ENCODE results near the gene RSRC2. TPM values are rescaled to one million over a fixed set of nuclear protein-coding genes. Genes with fewer than 3 reads are reported as not detected.

RSRC2 gene
- total and polyA plus RNA-seq, 10 of the 15 experiments (the other 5 are each of a cell fraction or from before 2014, with no cell fraction given), result 49.8 to 112 (median 60.6) TPM

GRCh38 chr12:122457627-122458026 lies 69.1 kb downstream of the RSRC2 start:
- 50% methylated on average over 2 of the region's 2 CpGs for WGBS (ENCODE audit: insufficient coverage, insufficient replicate concordance, low lambda C conversion rate, missing lambda C conversion rate)
- H3K27me3 ChIP-seq (replicated peaks in 1 of 2; ENCODE audit: control insufficient read depth in 2 of 2, insufficient read depth in 2 of 2, low read length in 1 of 2), result no peaks in the 10 kb centered on the region
- H3K4me2 ChIP-seq (ENCODE audit: control insufficient read depth, insufficient read depth), result peak overlapping the region; percentile 44
- TF ChIP-seq CHD4 (IDR thresholded peaks at IDR 0.05), result no peak
- TF ChIP-seq, protein P1, sequence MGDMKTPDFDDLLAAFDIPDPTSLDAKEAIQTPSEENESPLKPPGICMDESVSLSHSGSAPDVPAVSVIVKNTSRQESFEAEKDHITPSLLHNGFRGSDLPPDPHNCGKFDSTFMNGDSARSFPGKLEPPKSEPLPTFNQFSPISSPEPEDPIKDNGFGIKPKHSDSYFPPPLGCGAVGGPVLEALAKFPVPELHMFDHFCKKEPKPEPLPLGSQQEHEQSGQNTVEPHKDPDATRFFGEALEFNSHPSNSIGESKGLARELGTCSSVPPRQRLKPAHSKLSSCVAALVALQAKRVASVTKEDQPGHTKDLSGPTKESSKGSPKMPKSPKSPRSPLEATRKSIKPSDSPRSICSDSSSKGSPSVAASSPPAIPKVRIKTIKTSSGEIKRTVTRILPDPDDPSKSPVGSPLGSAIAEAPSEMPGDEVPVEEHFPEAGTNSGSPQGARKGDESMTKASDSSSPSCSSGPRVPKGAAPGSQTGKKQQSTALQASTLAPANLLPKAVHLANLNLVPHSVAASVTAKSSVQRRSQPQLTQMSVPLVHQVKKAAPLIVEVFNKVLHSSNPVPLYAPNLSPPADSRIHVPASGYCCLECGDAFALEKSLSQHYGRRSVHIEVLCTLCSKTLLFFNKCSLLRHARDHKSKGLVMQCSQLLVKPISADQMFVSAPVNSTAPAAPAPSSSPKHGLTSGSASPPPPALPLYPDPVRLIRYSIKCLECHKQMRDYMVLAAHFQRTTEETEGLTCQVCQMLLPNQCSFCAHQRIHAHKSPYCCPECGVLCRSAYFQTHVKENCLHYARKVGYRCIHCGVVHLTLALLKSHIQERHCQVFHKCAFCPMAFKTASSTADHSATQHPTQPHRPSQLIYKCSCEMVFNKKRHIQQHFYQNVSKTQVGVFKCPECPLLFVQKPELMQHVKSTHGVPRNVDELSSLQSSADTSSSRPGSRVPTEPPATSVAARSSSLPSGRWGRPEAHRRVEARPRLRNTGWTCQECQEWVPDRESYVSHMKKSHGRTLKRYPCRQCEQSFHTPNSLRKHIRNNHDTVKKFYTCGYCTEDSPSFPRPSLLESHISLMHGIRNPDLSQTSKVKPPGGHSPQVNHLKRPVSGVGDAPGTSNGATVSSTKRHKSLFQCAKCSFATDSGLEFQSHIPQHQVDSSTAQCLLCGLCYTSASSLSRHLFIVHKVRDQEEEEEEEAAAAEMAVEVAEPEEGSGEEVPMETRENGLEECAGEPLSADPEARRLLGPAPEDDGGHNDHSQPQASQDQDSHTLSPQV (IDR thresholded peaks at IDR 0.05), result no peak
- no peak for TF ChIP-seq BACH1 (IDR thresholded peaks at IDR 0.05; ENCODE audit: borderline replicate concordance)
- no peak for TF ChIP-seq NBN (IDR thresholded peaks at IDR 0.05)
- TF ChIP-seq CEBPZ (IDR thresholded peaks at IDR 0.05; ENCODE audit: low read depth, low read length), result no peak
- TF ChIP-seq MTA2 (IDR thresholded peaks at IDR 0.05; ENCODE audit: low read depth), result no peak
- TF ChIP-seq, protein P2, sequence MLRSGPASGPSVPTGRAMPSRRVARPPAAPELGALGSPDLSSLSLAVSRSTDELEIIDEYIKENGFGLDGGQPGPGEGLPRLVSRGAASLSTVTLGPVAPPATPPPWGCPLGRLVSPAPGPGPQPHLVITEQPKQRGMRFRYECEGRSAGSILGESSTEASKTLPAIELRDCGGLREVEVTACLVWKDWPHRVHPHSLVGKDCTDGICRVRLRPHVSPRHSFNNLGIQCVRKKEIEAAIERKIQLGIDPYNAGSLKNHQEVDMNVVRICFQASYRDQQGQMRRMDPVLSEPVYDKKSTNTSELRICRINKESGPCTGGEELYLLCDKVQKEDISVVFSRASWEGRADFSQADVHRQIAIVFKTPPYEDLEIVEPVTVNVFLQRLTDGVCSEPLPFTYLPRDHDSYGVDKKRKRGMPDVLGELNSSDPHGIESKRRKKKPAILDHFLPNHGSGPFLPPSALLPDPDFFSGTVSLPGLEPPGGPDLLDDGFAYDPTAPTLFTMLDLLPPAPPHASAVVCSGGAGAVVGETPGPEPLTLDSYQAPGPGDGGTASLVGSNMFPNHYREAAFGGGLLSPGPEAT (IDR thresholded peaks at IDR 0.05; ENCODE audit: low read depth), result no peak
- no peak for TF ChIP-seq FOXK2 (IDR thresholded peaks at IDR 0.05)
- no peak for TF ChIP-seq CUX1 (IDR thresholded peaks at IDR 0.05; ENCODE audit: insufficient replicate concordance, low read depth, low read length)
- TF ChIP-seq BHLHE40 (IDR thresholded peaks at IDR 0.05; ENCODE audit: borderline replicate concordance in 1 of 2, low read depth in 2 of 2, low read length in 1 of 2), result no peak
- ChIA-PET SMC1A (ENCODE audit: uncharacterized antibody, unreplicated experiment) (no interaction called here), RAD21 (ENCODE audit: unreplicated experiment) (no interaction called here), CTCF (interaction anchor here (5.7 kb wide), 1 partner anchor 14 kb away, joined by 25 read pairs; no protein-coding TSS in a partner anchor), POLR2A (no interaction called here)
- H3K4me3 ChIP-seq, result no peak overlapping the region
- H3K9me3 ChIP-seq (replicated peaks; ENCODE audit: control insufficient read depth, insufficient read depth, low read length), result no peaks in the 10 kb centered on the region
- peak overlapping the region; percentile 76 for H2AFZ ChIP-seq (ENCODE audit: control insufficient read depth, low read depth, low read length)
- H3K36me3 ChIP-seq (ENCODE audit: control insufficient read depth in 2 of 2, insufficient read depth in 2 of 2, low read length in 1 of 2), result no peaks in the 10 kb centered on the region
- H3K4me1 ChIP-seq (ENCODE audit: control insufficient read depth, insufficient read depth, low read length), result peaks cover 19% of the 10 kb centered on the region
- FAIRE-seq (no peak), ATAC-seq (peak; percentile 11; the same call in 2 of the 3 replicates), DNase-seq (ENCODE audit: low read depth, low spot score) (no peak)
- BruUV-seq (replicated peaks), result no TSS peak
- H3K79me2 ChIP-seq (ENCODE audit: control insufficient read depth, insufficient read depth, low read length), result no peaks in the 10 kb centered on the region
- no peaks in the 10 kb centered on the region for H4K20me1 ChIP-seq (ENCODE audit: control insufficient read depth, insufficient read depth)
- intact Hi-C loops (cut with micrococcal nuclease; ENCODE audit: unreplicated experiment), result no loop called here
- H3K9ac ChIP-seq (ENCODE audit: control insufficient read depth, insufficient read depth, low read length), result no peak overlapping the region
- in situ Hi-C loops (cut with MboI), result no loop called here
- peak overlapping the region; percentile 57 for H3K27ac ChIP-seq (ENCODE audit: control insufficient read depth, insufficient read depth)
